DND-41 (cell line): ENCODE measurements around the gene DNER.

Experiments used
- EZH2 ChIP-seq: IDR thresholded peaks from 3 replicates; pipeline ENCODE4 v1.6.1; 2012; ENCODE audit warnings: borderline replicate concordance, low read depth, mild to moderate bottlenecking, moderate library complexity, low read length, inconsistent platforms; ENCODE audit not compliant: severe bottlenecking
- TF ChIP-seq, protein P1 (sequence below): IDR thresholded peaks from 2 replicates; pipeline ENCODE4 v1.5.1; 2012; ENCODE audit warnings: borderline replicate concordance, low read length, moderate library complexity, mild to moderate bottlenecking; ENCODE audit not compliant: poor library complexity, severe bottlenecking; ENCODE audit errors: extremely low read depth

DNA sequence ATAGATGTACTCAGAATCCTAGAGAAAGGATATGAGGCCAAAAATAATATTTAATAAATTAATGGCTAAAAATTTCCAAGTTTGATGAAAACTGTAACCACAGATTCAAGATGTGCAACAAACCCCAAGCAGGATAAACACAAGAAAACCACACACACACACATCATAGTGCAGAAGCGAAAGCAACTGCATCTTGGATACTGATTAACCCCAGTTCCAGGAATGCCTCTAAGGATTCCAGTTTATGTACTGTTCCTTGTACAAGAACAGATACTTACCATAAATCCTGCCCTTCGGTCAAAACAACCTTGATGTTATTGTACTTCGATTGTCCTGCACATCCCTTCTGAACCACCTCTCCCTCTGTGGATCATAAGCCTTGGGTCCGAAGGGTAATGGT, 320.4 kb downstream of the DNER start:
- TF ChIP-seq, protein P1, sequence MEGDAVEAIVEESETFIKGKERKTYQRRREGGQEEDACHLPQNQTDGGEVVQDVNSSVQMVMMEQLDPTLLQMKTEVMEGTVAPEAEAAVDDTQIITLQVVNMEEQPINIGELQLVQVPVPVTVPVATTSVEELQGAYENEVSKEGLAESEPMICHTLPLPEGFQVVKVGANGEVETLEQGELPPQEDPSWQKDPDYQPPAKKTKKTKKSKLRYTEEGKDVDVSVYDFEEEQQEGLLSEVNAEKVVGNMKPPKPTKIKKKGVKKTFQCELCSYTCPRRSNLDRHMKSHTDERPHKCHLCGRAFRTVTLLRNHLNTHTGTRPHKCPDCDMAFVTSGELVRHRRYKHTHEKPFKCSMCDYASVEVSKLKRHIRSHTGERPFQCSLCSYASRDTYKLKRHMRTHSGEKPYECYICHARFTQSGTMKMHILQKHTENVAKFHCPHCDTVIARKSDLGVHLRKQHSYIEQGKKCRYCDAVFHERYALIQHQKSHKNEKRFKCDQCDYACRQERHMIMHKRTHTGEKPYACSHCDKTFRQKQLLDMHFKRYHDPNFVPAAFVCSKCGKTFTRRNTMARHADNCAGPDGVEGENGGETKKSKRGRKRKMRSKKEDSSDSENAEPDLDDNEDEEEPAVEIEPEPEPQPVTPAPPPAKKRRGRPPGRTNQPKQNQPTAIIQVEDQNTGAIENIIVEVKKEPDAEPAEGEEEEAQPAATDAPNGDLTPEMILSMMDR, result no peak
- no peak for TF ChIP-seq EZH2
